ENCODE data around the gene CRIP3. TPM values are rescaled to one million over a fixed set of nuclear protein-coding genes. Genes with fewer than 3 reads are reported as not detected.

CRIP3 gene
- total and polyA plus RNA-seq, 10 of the 15 experiments (the other 5 are each of a cell fraction or from before 2014, with no cell fraction given), result 1.5 to 9.2 (median 2.2) TPM

GRCh38 chr6:43336382-43336781 is 27.8 kb upstream of the CRIP3 start (continued):
- TF ChIP-seq BRCA1 (IDR thresholded peaks at IDR 0.05; ENCODE audit: low read depth, low read length), result no peak
- TF ChIP-seq DPF2 (IDR thresholded peaks at IDR 0.05), result no peak
- no peak for TF ChIP-seq ESRRA (IDR thresholded peaks at IDR 0.05; ENCODE audit: low read length)
- TF ChIP-seq BCL3 (IDR thresholded peaks at IDR 0.05; ENCODE audit: borderline replicate concordance, insufficient read depth, low read depth, low read length, poor library complexity, severe bottlenecking), result no peak
- no peak for TF ChIP-seq ZNF592 (IDR thresholded peaks at IDR 0.05)

- in situ Hi-C loops (cut with MboI), result no loop called here
- CTCF ChIA-PET, result interaction anchor here (0.7 to 7.9 kb wide), 22 partner anchors 11 to 72 kb away, joined by 3 to 83 read pairs (median 6); partner anchors contain the start of genes CRIP3, SLC22A7 and ZNF318
- BruUV-seq (replicated peaks), result no TSS peak
- no peak for TF ChIP-seq ZBTB11 (CRISPR knock-in tag; IDR thresholded peaks at IDR 0.05)
- no peak for TF ChIP-seq ATF7 (IDR thresholded peaks at IDR 0.05; ENCODE audit: low read depth)
- TF ChIP-seq HDAC2 (IDR thresholded peaks at IDR 0.05), result no peak
- TF ChIP-seq MXI1 (IDR thresholded peaks at IDR 0.05; ENCODE audit: low read depth, low read length), result no peak
- no peak for TF ChIP-seq TBL1XR1 (IDR thresholded peaks at IDR 0.05; ENCODE audit: low read depth, low read length)
- TF ChIP-seq SKIL (IDR thresholded peaks at IDR 0.05; ENCODE audit: low read depth, poor library complexity, severe bottlenecking), result no peak
These were observed 26.8 kb upstream of the CRIP3 start for GRCh38 chr6:43335469-43335868.

More at GRCh38 chr6:43335469-43335868, 26.8 kb upstream of the CRIP3 start:
- POLR2A ChIA-PET, result interaction anchor here (0.6 to 3.6 kb wide), 9 partner anchors 8 to 67 kb away, joined by 3 to 21 read pairs (median 5); partner anchors contain the start of gene ZNF318
- peaks cover 31% of the 10 kb centered on the region for H3K4me1 ChIP-seq (ENCODE audit: control insufficient read depth, insufficient read depth, low read length)
- no peak overlapping the region for H3K9ac ChIP-seq (ENCODE audit: control insufficient read depth, insufficient read depth, low read length)
- H2AFZ ChIP-seq (ENCODE audit: control insufficient read depth, low read depth, low read length), result no peak overlapping the region
- no peak overlapping the region for H3K4me2 ChIP-seq (ENCODE audit: control insufficient read depth, insufficient read depth)
- RAD21 ChIA-PET (ENCODE audit: unreplicated experiment), result interaction anchor here (1.2 to 5.7 kb wide), 9 partner anchors 20 to 71 kb away, joined by 3 to 48 read pairs (median 8); partner anchors contain the start of gene CRIP3
- FAIRE-seq, result no peak
- H3K4me3 ChIP-seq, result no peak overlapping the region
- no peaks in the 10 kb centered on the region for H3K27me3 ChIP-seq (replicated peaks in 1 of 2; ENCODE audit: control insufficient read depth in 2 of 2, insufficient read depth in 2 of 2, low read length in 1 of 2)
- SMC1A ChIA-PET (ENCODE audit: uncharacterized antibody, unreplicated experiment), result interaction anchor here (0.7 to 8.4 kb wide), 16 partner anchors 14 to 70 kb away, joined by 3 to 90 read pairs (median 8); partner anchors contain the start of gene CRIP3
- WGBS (ENCODE audit: insufficient coverage, insufficient replicate concordance, low lambda C conversion rate, missing lambda C conversion rate), result 100% methylated on average over 3 of the region's 3 CpGs
- no peak for ATAC-seq
- intact Hi-C loops (cut with micrococcal nuclease; ENCODE audit: unreplicated experiment), result loop anchor here (2.0 kb wide), 1 partner anchor 73 kb away; no protein-coding TSS in a partner anchor
- peaks cover 3% of the 10 kb centered on the region for H3K79me2 ChIP-seq (ENCODE audit: control insufficient read depth, insufficient read depth, low read length)
- no peak overlapping the region for H3K27ac ChIP-seq (ENCODE audit: control insufficient read depth, insufficient read depth)
- DNase-seq (ENCODE audit: low read depth, low spot score), result no peak
- H4K20me1 ChIP-seq (ENCODE audit: control insufficient read depth, insufficient read depth), result peaks cover 2% of the 10 kb centered on the region; the same call in 1 of the 2 replicates
- no peaks in the 10 kb centered on the region for H3K9me3 ChIP-seq (replicated peaks; ENCODE audit: control insufficient read depth, insufficient read depth, low read length)
- peaks cover 4 to 33% of the 10 kb centered on the region in 2 experiments for H3K36me3 ChIP-seq (ENCODE audit: control insufficient read depth in 2 of 2, insufficient read depth in 2 of 2, low read length in 1 of 2)
